ENCODE results near the gene ENTREP3. TPM values are rescaled to one million over a fixed set of nuclear protein-coding genes. Genes with fewer than 3 reads are reported as not detected.
A peak's percentile ranks its signal among the peaks of the same experiment; 100 is the strongest.

The ENTREP3 gene
- total and polyA plus RNA-seq, 4 donors: 8.4 to 28.7 (median 12.9) TPM

DNA sequence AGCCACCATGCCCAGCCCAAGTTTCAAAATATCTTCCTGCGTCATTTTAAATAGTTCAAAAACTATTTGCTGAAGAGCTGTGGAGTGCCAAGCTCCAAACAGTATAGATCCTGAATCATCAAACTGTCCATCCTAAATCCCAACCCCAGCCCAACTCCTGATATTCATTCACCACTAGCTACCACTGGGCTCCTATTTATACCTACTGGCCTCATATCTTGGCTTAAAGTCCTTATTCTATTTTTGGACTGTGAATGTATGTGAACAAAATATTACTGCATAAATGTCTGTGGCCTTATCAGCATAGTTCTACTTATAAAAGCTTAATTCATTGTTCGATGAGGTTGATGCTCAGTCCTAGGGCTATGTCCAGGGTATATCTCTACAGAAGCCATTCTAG lies 12.1 kb upstream of the ENTREP3 start:
- Histone ChIP-seq H3K36me3 (ENCODE audit: control insufficient read depth in 4 of 4, insufficient read depth in 4 of 4, low read length in 4 of 4) (peaks cover 44 to 68% (median 56%) of the 10 kb centered on the region in 4 donors), H3K4me3 (no peak overlapping the region), H3K27ac (ENCODE audit: low read depth in 1 of 2, low read length in 1 of 2) (peak overlapping the region in 1 of 2 donors; percentile 7), H3K9ac (ENCODE audit: insufficient read depth in 1 of 2, low read length in 2 of 2) (no peak overlapping the region), H3K27me3 (ENCODE audit: control insufficient read depth in 3 of 3, insufficient read depth in 3 of 3, low read length in 2 of 3) (no peaks in the 10 kb centered on the region), H3K9me3 (ENCODE audit: control insufficient read depth in 4 of 4, insufficient read depth in 3 of 4, low read length in 3 of 4) (no peaks in the 10 kb centered on the region), H3K4me1 (ENCODE audit: control insufficient read depth in 5 of 5, insufficient read depth in 5 of 5, low read length in 5 of 5) (peaks cover 0 to 12% (median 3%) of the 10 kb centered on the region in 5 donors)
- ATAC-seq (ENCODE audit: insufficient read depth, low FRiP score) (no peak), DNase-seq (no peak)
- TF ChIP-seq, protein P1, sequence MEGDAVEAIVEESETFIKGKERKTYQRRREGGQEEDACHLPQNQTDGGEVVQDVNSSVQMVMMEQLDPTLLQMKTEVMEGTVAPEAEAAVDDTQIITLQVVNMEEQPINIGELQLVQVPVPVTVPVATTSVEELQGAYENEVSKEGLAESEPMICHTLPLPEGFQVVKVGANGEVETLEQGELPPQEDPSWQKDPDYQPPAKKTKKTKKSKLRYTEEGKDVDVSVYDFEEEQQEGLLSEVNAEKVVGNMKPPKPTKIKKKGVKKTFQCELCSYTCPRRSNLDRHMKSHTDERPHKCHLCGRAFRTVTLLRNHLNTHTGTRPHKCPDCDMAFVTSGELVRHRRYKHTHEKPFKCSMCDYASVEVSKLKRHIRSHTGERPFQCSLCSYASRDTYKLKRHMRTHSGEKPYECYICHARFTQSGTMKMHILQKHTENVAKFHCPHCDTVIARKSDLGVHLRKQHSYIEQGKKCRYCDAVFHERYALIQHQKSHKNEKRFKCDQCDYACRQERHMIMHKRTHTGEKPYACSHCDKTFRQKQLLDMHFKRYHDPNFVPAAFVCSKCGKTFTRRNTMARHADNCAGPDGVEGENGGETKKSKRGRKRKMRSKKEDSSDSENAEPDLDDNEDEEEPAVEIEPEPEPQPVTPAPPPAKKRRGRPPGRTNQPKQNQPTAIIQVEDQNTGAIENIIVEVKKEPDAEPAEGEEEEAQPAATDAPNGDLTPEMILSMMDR (IDR thresholded peaks at IDR 0.05; ENCODE audit: control extremely low read depth, extremely low read depth): no peak
- 92 to 97% methylated on average over 2 of the region's 2 CpGs for WGBS, 2 donors

- 90 to 91% methylated on average over 6 of the region's 6 CpGs for WGBS, 2 donors
- no peak for DNase-seq
- H3K36me3 ChIP-seq (ENCODE audit: control insufficient read depth in 4 of 4, insufficient read depth in 4 of 4, low read length in 4 of 4): peaks cover 44 to 66% (median 55%) of the 10 kb centered on the region in 4 donors
These were observed 11.3 kb upstream of the ENTREP3 start for GRCh38 chr1:155266553-155266952.

GRCh38 chr1:155263067-155263466 lies 7.8 kb upstream of the ENTREP3 start:
- Histone ChIP-seq H3K9ac (ENCODE audit: insufficient read depth in 1 of 2, low read length in 2 of 2) (no peak overlapping the region), H3K4me3 (no peak overlapping the region), H3K9me3 (ENCODE audit: control insufficient read depth in 4 of 4, insufficient read depth in 3 of 4, low read length in 3 of 4) (no peaks in the 10 kb centered on the region), H3K27me3 (ENCODE audit: control insufficient read depth in 3 of 3, insufficient read depth in 3 of 3, low read length in 2 of 3) (no peaks in the 10 kb centered on the region), H3K4me1 (ENCODE audit: control insufficient read depth in 5 of 5, insufficient read depth in 5 of 5, low read length in 5 of 5) (peaks cover 6 to 17% (median 7%) of the 10 kb centered on the region in 5 donors), H3K36me3 (ENCODE audit: control insufficient read depth in 4 of 4, insufficient read depth in 4 of 4, low read length in 4 of 4) (peaks cover 20 to 48% (median 35%) of the 10 kb centered on the region in 4 donors), H3K27ac (ENCODE audit: low read depth in 1 of 2, low read length in 1 of 2) (no peak overlapping the region)
- 90 to 94% methylated on average over 11 of the region's 11 CpGs for WGBS, 2 donors
- TF ChIP-seq, protein P1 (IDR thresholded peaks at IDR 0.05; ENCODE audit: control extremely low read depth, extremely low read depth): no peak
- ATAC-seq (ENCODE audit: insufficient read depth, low FRiP score): no peak
- DNase-seq: no peak

More at GRCh38 chr1:155266553-155266952, 11.3 kb upstream of the ENTREP3 start:
- Histone ChIP-seq H3K4me3 (no peak overlapping the region), H3K9me3 (ENCODE audit: control insufficient read depth in 4 of 4, insufficient read depth in 3 of 4, low read length in 3 of 4) (no peaks in the 10 kb centered on the region), H3K4me1 (ENCODE audit: control insufficient read depth in 5 of 5, insufficient read depth in 5 of 5, low read length in 5 of 5) (peaks cover 0 to 8% (median under 1%) of the 10 kb centered on the region in 5 donors), H3K9ac (ENCODE audit: insufficient read depth in 1 of 2, low read length in 2 of 2) (no peak overlapping the region), H3K27ac (ENCODE audit: low read depth in 1 of 2, low read length in 1 of 2) (no peak overlapping the region), H3K27me3 (ENCODE audit: control insufficient read depth in 3 of 3, insufficient read depth in 3 of 3, low read length in 2 of 3) (no peaks in the 10 kb centered on the region)
- no peak for ATAC-seq (ENCODE audit: insufficient read depth, low FRiP score)
- TF ChIP-seq, protein P1 (IDR thresholded peaks at IDR 0.05; ENCODE audit: control extremely low read depth, extremely low read depth): no peak

Data from lung (tissue), 12 donors.